GM19023 (cell line): ENCODE results near the gene TMEM87A.
"Not testable (repeated sequence)": the region's sequence is repeated elsewhere in the genome, so short reads cannot be mapped to it uniquely, and the experiment has no call there.

ENCODE experiments used
- ATAC-seq: cut with Tn5 transposase; IDR thresholded peaks from one replicate; pipeline ENCODE4 v1.9.1; 2021; ENCODE audit warnings: mild to moderate bottlenecking, moderate library complexity; ENCODE audit not compliant: unreplicated experiment

Gene TMEM87A

GRCh38 chr15:42273900-42274701, 868 bp upstream of the TMEM87A start:
- ATAC-seq: peak; percentile 26

- ATAC-seq: no peak
These were observed 2.2 kb downstream of the TMEM87A start for GRCh38 chr15:42270996-42271395.

GRCh38 chr15:42270551-42270950, 2.7 kb downstream of the TMEM87A start:
- no peak for ATAC-seq

- ATAC-seq: no peak
These were observed 5.9 kb downstream of the TMEM87A start for GRCh38 chr15:42267286-42267685.

GRCh38 chr15:42264795-42265194, 8.4 kb downstream of the TMEM87A start:
- ATAC-seq: no peak

- no peak for ATAC-seq
These were observed 19.9 kb downstream of the TMEM87A start for GRCh38 chr15:42253300-42253699.

GRCh38 chr15:42240823-42241222, 32.4 kb downstream of the TMEM87A start:
- no peak for ATAC-seq

GRCh38 chr15:42239528-42240182, 33.6 kb downstream of the TMEM87A start:
- ATAC-seq: no peak

GRCh38 chr15:42233107-42233506, 40.1 kb downstream of the TMEM87A start:
- ATAC-seq: no peak

GRCh38 chr15:42232606-42233005, 40.6 kb downstream of the TMEM87A start:
- no peak for ATAC-seq

GRCh38 chr15:42231088-42231487, 42.1 kb downstream of the TMEM87A start:
- ATAC-seq: no peak

- ATAC-seq: not testable (repeated sequence)
These were observed 44.3 kb downstream of the TMEM87A start for GRCh38 chr15:42228981-42229380.

GRCh38 chr15:42228036-42228435, 45.2 kb downstream of the TMEM87A start:
- ATAC-seq: no peak

- ATAC-seq: no peak
These were observed 46.6 kb downstream of the TMEM87A start for GRCh38 chr15:42226648-42227047.

GRCh38 chr15:42220216-42220615, 53.0 kb downstream of the TMEM87A start:
- ATAC-seq: no peak

- ATAC-seq: no peak
These were observed 54.2 kb downstream of the TMEM87A start for GRCh38 chr15:42218953-42219592.

GRCh38 chr15:42217568-42217967, 55.7 kb downstream of the TMEM87A start:
- no peak for ATAC-seq

GRCh38 chr15:42215913-42216829, 57.1 kb downstream of the TMEM87A start:
- no peak for ATAC-seq

GRCh38 chr15:42214600-42214999, 58.6 kb downstream of the TMEM87A start:
- no peak for ATAC-seq

- ATAC-seq: no peak
These were observed 59.7 kb downstream of the TMEM87A start for GRCh38 chr15:42213511-42213910.

GRCh38 chr15:42210696-42211095, 62.5 kb downstream of the TMEM87A start:
- no peak for ATAC-seq
